OCI-LY7 (cell line): ENCODE results near the gene LPP. TPM values are rescaled to one million over a fixed set of nuclear protein-coding genes. Genes with fewer than 3 reads are reported as not detected.

Source experiments
- BruUV-seq: library from RNA; stranded (reverse); fragments of 400-500 nt; replicated peaks from 2 replicates; lab custom pipeline; 2021; lab: Mats Ljungman, UMichigan
- CTCF ChIA-PET: fragments of 300-600 bp; sonication (Branson Sonifier 250); formaldehyde crosslinking; loops from one replicate; lab custom pipeline; 2022; ENCODE audit warnings: antibody characterized with exemption; ENCODE audit not compliant: unreplicated experiment; lab: Charles Lee
- POLR2A ChIA-PET: fragments of 300-600 bp; sonication (Branson Sonifier 250); formaldehyde crosslinking; loops from one replicate; lab custom pipeline; 2022; ENCODE audit warnings: antibody characterized with exemption; lab: Charles Lee
- DNase-seq: peaks from one replicate; pipeline ENCODE4 v3.0.0-alpha.2; 2015; ENCODE audit warnings: low spot score
- H2AFZ ChIP-seq: fragments of 200-600 bp; sonication (generic), shearing (Covaris generic); 2 replicates; pipeline ENCODE4 v1.6.1; 2014; ENCODE audit warnings: mild to moderate bottlenecking, antibody characterized with exemption, low read length, moderate library complexity
- H3K27ac ChIP-seq: fragments of 200-600 bp; sonication (generic); 2 replicates; pipeline ENCODE4 v1.5.1; 2014; ENCODE audit warnings: mixed run types, low read depth, mild to moderate bottlenecking, moderate library complexity, low read length, inconsistent platforms; ENCODE audit not compliant: poor library complexity, severe bottlenecking
- H3K36me3 ChIP-seq: fragments of 200-600 bp; sonication (generic); 2 replicates; pipeline ENCODE4 v1.6.1; 2014; ENCODE audit warnings: mild to moderate bottlenecking, antibody characterized with exemption, low read length, moderate library complexity, mixed read lengths; ENCODE audit not compliant: insufficient read depth
- H3K4me1 ChIP-seq: fragments of 200-600 bp; sonication (generic); 2 replicates; pipeline ENCODE4 v1.5.1; 2014; ENCODE audit warnings: mild to moderate bottlenecking, low read length; ENCODE audit not compliant: insufficient read depth, poor library complexity, severe bottlenecking
- H3K4me2 ChIP-seq: fragments of 200-600 bp; sonication (generic); 2 replicates; pipeline ENCODE4 v1.6.1; 2014; ENCODE audit warnings: mild to moderate bottlenecking, low read length
- H3K4me3 ChIP-seq: fragments of 200-600 bp; sonication (generic); 2 replicates; pipeline ENCODE4 v1.5.1; 2014; ENCODE audit warnings: mild to moderate bottlenecking, low read depth, low read length; ENCODE audit not compliant: poor library complexity, severe bottlenecking
- H3K79me2 ChIP-seq: fragments of 200-600 bp; sonication (generic); 2 replicates; pipeline ENCODE4 v1.6.1; 2016; ENCODE audit warnings: low read depth, mild to moderate bottlenecking, low read length, moderate library complexity, mixed read lengths; ENCODE audit not compliant: insufficient read depth
- H3K9me2 ChIP-seq: fragments of 200-600 bp; sonication (generic); 2 replicates; pipeline ENCODE4 v1.6.1; 2016; ENCODE audit warnings: mild to moderate bottlenecking, low read length, mixed read lengths; ENCODE audit not compliant: insufficient read depth
- H3K9me3 ChIP-seq: fragments of 200-600 bp; sonication (generic); 2 replicates; pipeline ENCODE4 v1.6.1; 2014; ENCODE audit warnings: mild to moderate bottlenecking, mixed run types, low read length, mixed read lengths
- H4K20me1 ChIP-seq: fragments of 200-600 bp; sonication (generic); 2 replicates; pipeline ENCODE4 v1.6.1; 2014; ENCODE audit warnings: mild to moderate bottlenecking, antibody characterized with exemption, low read length, moderate library complexity, mixed read lengths; ENCODE audit not compliant: insufficient read depth
- CTCF ChIP-seq: fragments of 200-600 bp; sonication (generic); conservative IDR thresholded peaks from 2 replicates; pipeline ENCODE4 v1.5.1; 2014; ENCODE audit warnings: mild to moderate bottlenecking, antibody characterized with exemption, low read length, moderate library complexity, mixed read lengths
- EZH2phosphoT487 ChIP-seq: fragments of 200-600 bp; sonication (generic); IDR thresholded peaks from 2 replicates; pipeline ENCODE4 v1.6.1; 2018; ENCODE audit warnings: low read depth, borderline replicate concordance, mild to moderate bottlenecking, mixed run types, antibody characterized with exemption, low read length, moderate library complexity, mixed read lengths
- intact Hi-C: fragments of 100-400 bp; cut with micrococcal nuclease; formaldehyde crosslinking; loops from one replicate; pipeline ENCODE4 v1.10.0; 2022; ENCODE audit not compliant: unreplicated experiment
- total RNA-seq, 2 experiments: library from RNA; depleted of rRNA in 1 of 2; stranded (reverse); fragments of >200 nt in 1 of 2; shearing (Covaris generic) in 1 of 2; gene quantifications; 2 replicates each; pipeline ENCODE4 v1.2.3, GENCODE V29; 2014 to 2022

LPP gene
- total RNA-seq, 2 experiments from 2014 or later, result 10.9 to 119 TPM

- Histone ChIP-seq H3K9me2 (no peaks in the 10 kb centered on the region), H3K27ac (no peak overlapping the region), H4K20me1 (no peaks in the 10 kb centered on the region), H3K9me3 (peaks cover 11% of the 10 kb centered on the region), H3K36me3 (peaks cover 6% of the 10 kb centered on the region; the same call in 1 of the 2 replicates), H3K79me2 (no peaks in the 10 kb centered on the region), H3K4me3 (no peak overlapping the region), H3K4me1 (peaks cover 8% of the 10 kb centered on the region), H3K4me2 (no peak overlapping the region), H2AFZ (no peak overlapping the region)
- POLR2A ChIA-PET, result interaction anchor here (1.0 kb wide), 1 partner anchor 32 kb away, joined by 3 read pairs; no protein-coding TSS in a partner anchor
- no TSS peak for BruUV-seq
- intact Hi-C loops, result no loop called here
- no peak for DNase-seq
- no peak for TF ChIP-seq CTCF
- no peak for TF ChIP-seq EZH2phosphoT487
- CTCF ChIA-PET, result no interaction called here
These were observed 355.4 kb downstream of the LPP start for GRCh38 chr3:188509316-188509715.

- H3K4me2 ChIP-seq, result no peak overlapping the region
- no peak overlapping the region for H2AFZ ChIP-seq
- H3K4me3 ChIP-seq, result no peak overlapping the region
- DNase-seq, result no peak
- no TSS peak for BruUV-seq
- ChIA-PET CTCF (interaction anchor here (0.6 kb wide), 1 partner anchor 765 kb away, joined by 3 read pairs; the partner anchor contains the start of gene BCL6), POLR2A (interaction anchor here (0.6 to 1.0 kb wide), 3 partner anchors 18 to 1025 kb away, joined by 3 to 5 read pairs (median 3); no protein-coding TSS in a partner anchor)
- no peaks in the 10 kb centered on the region for H4K20me1 ChIP-seq
- H3K27ac ChIP-seq, result no peak overlapping the region
- H3K9me2 ChIP-seq, result no peaks in the 10 kb centered on the region
- no peak for TF ChIP-seq EZH2phosphoT487
- TF ChIP-seq CTCF, result no peak
- H3K36me3 ChIP-seq, result no peaks in the 10 kb centered on the region
- H3K9me3 ChIP-seq, result peaks cover under 1% of the 10 kb centered on the region; the same call in 1 of the 2 replicates
- H3K4me1 ChIP-seq, result peaks cover 8% of the 10 kb centered on the region
- intact Hi-C loops, result no loop called here
- H3K79me2 ChIP-seq, result no peaks in the 10 kb centered on the region
These were observed 356.4 kb downstream of the LPP start for GRCh38 chr3:188510366-188510765.

- Histone ChIP-seq H3K36me3 (no peaks in the 10 kb centered on the region), H3K9me2 (no peaks in the 10 kb centered on the region), H3K4me1 (no peaks in the 10 kb centered on the region), H4K20me1 (no peaks in the 10 kb centered on the region), H3K27ac (no peak overlapping the region), H3K9me3 (no peaks in the 10 kb centered on the region), H2AFZ (no peak overlapping the region), H3K79me2 (no peaks in the 10 kb centered on the region), H3K4me2 (no peak overlapping the region), H3K4me3 (no peak overlapping the region)
- BruUV-seq, result no TSS peak
- intact Hi-C loops, result no loop called here
- ChIA-PET CTCF (no interaction called here), POLR2A (interaction anchor here (0.6 kb wide), 1 partner anchor 245 kb away, joined by 4 read pairs; no protein-coding TSS in a partner anchor)
- no peak for DNase-seq
- TF ChIP-seq EZH2phosphoT487 (no peak), CTCF (no peak)
These were observed 359.8 kb downstream of the LPP start for GRCh38 chr3:188513662-188514328.
